Upper lobe of left lung (tissue), 6 donors: Measurements from ENCODE around the gene TENM3. TPM values are rescaled to one million over a fixed set of nuclear protein-coding genes. Genes with fewer than 3 reads are reported as not detected.

Experiments used
- ATAC-seq, 2 donors: fragments of 200-7000 bp; cut with Tn5 transposase; one replicate each; pipeline ENCODE4 v1.9.1; 2022; ENCODE audit warnings: mild to moderate bottlenecking in 2 of 2, moderate library complexity in 2 of 2; ENCODE audit not compliant: low FRiP score in 2 of 2
- DNase-seq, 2 donors: peaks; one replicate each; pipeline ENCODE4 v3.0.0-alpha.2; 2019 to 2020
- H3K27ac ChIP-seq, 4 donors: fragments of 200-600 bp; sonication (generic); one replicate each; pipeline ENCODE4 v1.5.1; 2016 to 2019
- H3K27me3 ChIP-seq, 4 donors: fragments of 200-600 bp; sonication (generic); one replicate each; pipeline ENCODE4 v1.5.1; 2017 to 2019
- H3K36me3 ChIP-seq, 4 donors: fragments of 200-600 bp; sonication (generic); one replicate each; pipeline ENCODE4 v1.5.1; 2016 to 2019
- H3K4me1 ChIP-seq, 4 donors: fragments of 200-600 bp; sonication (generic); one replicate each; pipeline ENCODE4 v1.5.1; 2018 to 2019
- H3K4me3 ChIP-seq, 4 donors: fragments of 200-600 bp; sonication (generic); one replicate each; pipeline ENCODE4 v1.5.1; 2017 to 2019; ENCODE audit warnings: mild to moderate bottlenecking in 2 of 4, moderate library complexity in 1 of 4
- H3K9me3 ChIP-seq, 4 donors: fragments of 200-600 bp; sonication (generic); one replicate each; pipeline ENCODE4 v1.5.1; 2018 to 2019
- EP300 ChIP-seq, 4 donors: sonication (generic); formaldehyde crosslinking; IDR thresholded peaks; one replicate each; pipeline ENCODE4 v1.5.1; 2017; ENCODE audit warnings: antibody characterized with exemption in 4 of 4, control low read depth in 2 of 4
- POLR2A ChIP-seq, 4 donors: fragments of 450-650 bp; IDR thresholded peaks; one replicate each; pipeline ENCODE4 v1.5.1; 2016 to 2017; ENCODE audit warnings: antibody characterized with exemption in 4 of 4, mild to moderate bottlenecking in 2 of 4
- POLR2AphosphoS5 ChIP-seq, 2 donors: sonication (generic); formaldehyde crosslinking; IDR thresholded peaks; one replicate each; pipeline ENCODE4 v1.5.1; 2017; ENCODE audit warnings: antibody characterized with exemption in 2 of 2
- WGBS, 2 donors: methylation state at CpG; one replicate each; pipeline ENCODE4 v1.1.5; 2017 to 2018; 5-methylcytosine and 5-hydroxymethylcytosine counted together
- total RNA-seq, 6 donors: library from RNA; depleted of rRNA in 4 of 6; stranded (reverse); fragments of >200 nt in 4 of 6; gene quantifications; one replicate each; pipeline versions ENCODE4 v1.1.0 to v1.2.1, GENCODE V29; 2016 to 2021
- TF ChIP-seq, protein P1 (sequence below), 6 experiments: fragments of 450-650 bp in 4 of 6; fragments of 200-600 bp in 2 of 6; sonication (generic) in 2 of 6; IDR thresholded peaks; one replicate each; pipeline ENCODE4 v1.5.1; 2016 to 2019; ENCODE audit warnings: antibody characterized with exemption in 6 of 6
- donor health status: DM: no; HTN: no; CAD: no; lungs with moderate emphysema.
- donor health status: DM: no; HTN: yes; CAD: no; lungs with severe emphysema.

Gene TENM3
- total RNA-seq, 6 donors from 2014 or later: 0.33 to 7.1 (median 1.1) TPM

- no peak overlapping the region for H3K4me3 ChIP-seq
- no peaks in the 10 kb centered on the region for H3K4me1 ChIP-seq
- ATAC-seq (no peak), DNase-seq (no peak)
- TF ChIP-seq, protein P1, sequence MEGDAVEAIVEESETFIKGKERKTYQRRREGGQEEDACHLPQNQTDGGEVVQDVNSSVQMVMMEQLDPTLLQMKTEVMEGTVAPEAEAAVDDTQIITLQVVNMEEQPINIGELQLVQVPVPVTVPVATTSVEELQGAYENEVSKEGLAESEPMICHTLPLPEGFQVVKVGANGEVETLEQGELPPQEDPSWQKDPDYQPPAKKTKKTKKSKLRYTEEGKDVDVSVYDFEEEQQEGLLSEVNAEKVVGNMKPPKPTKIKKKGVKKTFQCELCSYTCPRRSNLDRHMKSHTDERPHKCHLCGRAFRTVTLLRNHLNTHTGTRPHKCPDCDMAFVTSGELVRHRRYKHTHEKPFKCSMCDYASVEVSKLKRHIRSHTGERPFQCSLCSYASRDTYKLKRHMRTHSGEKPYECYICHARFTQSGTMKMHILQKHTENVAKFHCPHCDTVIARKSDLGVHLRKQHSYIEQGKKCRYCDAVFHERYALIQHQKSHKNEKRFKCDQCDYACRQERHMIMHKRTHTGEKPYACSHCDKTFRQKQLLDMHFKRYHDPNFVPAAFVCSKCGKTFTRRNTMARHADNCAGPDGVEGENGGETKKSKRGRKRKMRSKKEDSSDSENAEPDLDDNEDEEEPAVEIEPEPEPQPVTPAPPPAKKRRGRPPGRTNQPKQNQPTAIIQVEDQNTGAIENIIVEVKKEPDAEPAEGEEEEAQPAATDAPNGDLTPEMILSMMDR (IDR thresholded peaks at IDR 0.05): no peak
- TF ChIP-seq POLR2AphosphoS5 (IDR thresholded peaks at IDR 0.05): no peak
- no peak for TF ChIP-seq EP300 (IDR thresholded peaks at IDR 0.05)
- no peak for TF ChIP-seq POLR2A (IDR thresholded peaks at IDR 0.05)
- H3K9me3 ChIP-seq: no peaks in the 10 kb centered on the region
- H3K27me3 ChIP-seq: no peaks in the 10 kb centered on the region
- no peaks in the 10 kb centered on the region for H3K36me3 ChIP-seq
- no peak overlapping the region for H3K27ac ChIP-seq
- 85 to 90% methylated on average over 6 of the region's 6 CpGs for WGBS, 2 donors
Measured at GRCh38 chr4:182219411-182220056, 23.7 kb upstream of the TENM3 start.

DNA sequence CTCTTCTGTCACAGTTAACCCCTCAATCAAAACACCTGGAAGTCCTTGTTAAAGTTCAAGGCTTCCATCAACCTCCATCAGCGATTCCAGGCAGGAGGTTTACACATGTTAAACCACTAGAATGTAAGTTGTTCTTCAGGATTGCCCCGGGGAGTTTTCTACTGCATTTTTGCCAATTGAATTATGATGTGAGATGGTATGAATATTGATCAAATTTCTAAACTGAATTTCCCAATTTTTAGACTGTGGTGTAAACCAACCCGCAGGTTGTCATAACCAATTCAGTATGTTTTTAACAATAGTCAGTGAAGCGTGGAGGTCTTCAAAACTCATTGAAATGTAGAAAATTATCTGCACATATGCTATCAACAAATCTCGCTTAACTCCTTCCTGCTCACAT is 21.2 kb upstream of the TENM3 start:
- no peaks in the 10 kb centered on the region for H3K27me3 ChIP-seq
- 74 to 85% methylated on average over 5 of the region's 5 CpGs for WGBS, 2 donors
- ATAC-seq (no peak), DNase-seq (no peak)
- no peaks in the 10 kb centered on the region for H3K9me3 ChIP-seq
- TF ChIP-seq EP300 (IDR thresholded peaks at IDR 0.05): no peak
- no peak for TF ChIP-seq POLR2AphosphoS5 (IDR thresholded peaks at IDR 0.05)
- TF ChIP-seq, protein P1 (IDR thresholded peaks at IDR 0.05): no peak
- no peak for TF ChIP-seq POLR2A (IDR thresholded peaks at IDR 0.05)
- H3K4me1 ChIP-seq: no peaks in the 10 kb centered on the region
- no peaks in the 10 kb centered on the region for H3K36me3 ChIP-seq
- H3K27ac ChIP-seq: no peak overlapping the region
- H3K4me3 ChIP-seq: no peak overlapping the region

DNA sequence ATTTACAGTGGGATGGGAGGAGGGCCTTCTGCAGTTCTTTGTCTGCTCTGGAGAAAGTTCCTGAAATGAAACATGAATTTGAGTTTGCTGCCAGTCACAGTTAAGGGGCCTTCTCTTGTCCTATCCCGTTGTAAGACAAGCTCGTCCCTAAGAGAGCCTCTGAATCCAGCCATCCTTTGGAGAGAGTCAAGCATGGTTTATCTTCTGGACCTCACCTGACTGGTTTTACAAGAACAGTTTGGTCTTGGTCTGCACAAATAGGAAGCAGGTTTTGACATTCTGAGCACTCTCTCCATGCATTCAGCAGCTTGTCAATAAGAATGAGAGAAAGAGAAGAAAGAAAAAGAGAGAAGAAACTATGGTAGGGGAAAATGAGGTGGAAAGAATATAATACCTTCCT is 20.4 kb upstream of the TENM3 start:
- no peak for TF ChIP-seq EP300 (IDR thresholded peaks at IDR 0.05)
- TF ChIP-seq, protein P1 (IDR thresholded peaks at IDR 0.05): no peak
- TF ChIP-seq POLR2A (IDR thresholded peaks at IDR 0.05): no peak
- TF ChIP-seq POLR2AphosphoS5 (IDR thresholded peaks at IDR 0.05): no peak
- no peaks in the 10 kb centered on the region for H3K36me3 ChIP-seq

GRCh38 chr4:182223708-182224107 is 19.5 kb upstream of the TENM3 start:
- H3K36me3 ChIP-seq: no peaks in the 10 kb centered on the region
- TF ChIP-seq, protein P1 (IDR thresholded peaks at IDR 0.05): no peak
- no peak for TF ChIP-seq EP300 (IDR thresholded peaks at IDR 0.05)
- TF ChIP-seq POLR2AphosphoS5 (IDR thresholded peaks at IDR 0.05): no peak
- no peak for TF ChIP-seq POLR2A (IDR thresholded peaks at IDR 0.05)
- H3K27me3 ChIP-seq: no peaks in the 10 kb centered on the region
- DNase-seq (no peak), ATAC-seq (no peak)
- H3K27ac ChIP-seq: no peak overlapping the region
- H3K9me3 ChIP-seq: no peaks in the 10 kb centered on the region
- whole genome bisulfite sequencing, 2 donors: 84 to 87% methylated on average over 4 of the region's 4 CpGs
- H3K4me1 ChIP-seq: no peaks in the 10 kb centered on the region
- H3K4me3 ChIP-seq: no peak overlapping the region

More for the DNA sequence above, 20.4 kb upstream of the TENM3 start:
- H3K27ac ChIP-seq: no peak overlapping the region
- H3K9me3 ChIP-seq: no peaks in the 10 kb centered on the region
- WGBS, 2 donors: 45 to 66% methylated on average over 2 of the region's 2 CpGs
- ATAC-seq: no peak
- no peaks in the 10 kb centered on the region for H3K27me3 ChIP-seq
- no peak overlapping the region for H3K4me3 ChIP-seq
- H3K4me1 ChIP-seq: no peaks in the 10 kb centered on the region
- no peak for DNase-seq
